GM08714 (cell line): ENCODE data around the gene PTPRN2.

Experiments
- H3K4me3 ChIP-seq: fragments of 200-500 bp; sonication (Bioruptor generic); 2 replicates; pipeline ENCODE4 v1.5.1; 2014; ENCODE audit warnings: mild to moderate bottlenecking, low read length, inconsistent platforms
- ZNF274 ChIP-seq: IDR thresholded peaks from 2 replicates; pipeline ENCODE4 v1.6.1; 2012; ENCODE audit warnings: mild to moderate bottlenecking, low read depth, low read length

Gene PTPRN2

GRCh38 chr7:158609313-158609974 lies 21.8 kb upstream of the PTPRN2 start:
- H3K4me3 ChIP-seq = no peak overlapping the region
- no peak for TF ChIP-seq ZNF274

GRCh38 chr7:158607563-158607962 lies 19.9 kb upstream of the PTPRN2 start:
- TF ChIP-seq ZNF274 = no peak
- H3K4me3 ChIP-seq = no peak overlapping the region

GRCh38 chr7:158606671-158607424 lies 19.2 kb upstream of the PTPRN2 start:
- no peak overlapping the region for H3K4me3 ChIP-seq
- no peak for TF ChIP-seq ZNF274

DNA sequence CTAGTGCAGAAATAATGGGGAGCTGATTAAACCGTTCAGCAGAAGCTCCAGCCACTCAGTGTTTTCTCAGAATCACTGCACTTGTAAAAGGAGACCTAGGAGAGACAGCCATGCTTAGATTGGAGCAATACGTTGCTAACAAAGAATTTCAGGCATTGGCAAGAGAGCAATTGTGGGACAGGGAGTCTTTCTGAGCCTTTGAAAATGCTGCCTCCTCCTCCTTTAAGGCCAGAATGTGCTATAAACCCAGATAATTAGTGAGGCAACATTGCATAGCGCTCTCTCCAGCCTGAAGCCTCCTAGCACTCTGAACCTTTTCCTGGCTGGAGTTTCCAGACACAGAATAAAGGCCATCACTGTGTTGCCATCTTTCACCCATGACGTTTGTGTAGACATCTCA lies 18.5 kb upstream of the PTPRN2 start:
- TF ChIP-seq ZNF274 = no peak
- no peak overlapping the region for H3K4me3 ChIP-seq

GRCh38 chr7:158603773-158604755 lies 16.4 kb upstream of the PTPRN2 start:
- TF ChIP-seq ZNF274 = no peak
- H3K4me3 ChIP-seq = no peak overlapping the region

- H3K4me3 ChIP-seq = no peak overlapping the region
- no peak for TF ChIP-seq ZNF274
Measured at GRCh38 chr7:158602905-158603772, 15.5 kb upstream of the PTPRN2 start.

GRCh38 chr7:158602041-158602440 lies 14.4 kb upstream of the PTPRN2 start:
- TF ChIP-seq ZNF274 = no peak
- no peak overlapping the region for H3K4me3 ChIP-seq

DNA sequence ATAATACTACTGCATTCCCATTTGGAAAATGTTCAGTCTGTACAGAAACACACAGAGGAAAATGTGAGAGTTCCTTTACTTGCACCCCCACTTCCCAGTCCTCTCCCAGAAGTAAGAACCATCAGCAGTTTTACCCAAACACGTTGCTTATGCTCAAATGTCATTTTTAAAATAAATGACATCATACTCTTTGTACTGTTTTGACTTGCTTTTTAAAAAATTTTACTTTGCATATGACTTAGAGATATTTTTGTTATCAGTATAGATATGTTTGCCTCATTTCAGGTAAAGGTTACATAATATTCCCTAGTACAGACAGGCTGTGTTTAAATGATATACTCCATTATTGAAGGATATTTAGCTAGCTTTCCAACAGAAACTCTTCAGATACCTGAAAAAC lies 13.5 kb upstream of the PTPRN2 start:
- H3K4me3 ChIP-seq = no peak overlapping the region
- TF ChIP-seq ZNF274 = no peak

GRCh38 chr7:158596745-158597144 lies 9.1 kb upstream of the PTPRN2 start:
- no peak for TF ChIP-seq ZNF274
- H3K4me3 ChIP-seq = no peak overlapping the region

GRCh38 chr7:158596309-158596708 lies 8.7 kb upstream of the PTPRN2 start:
- H3K4me3 ChIP-seq = no peak overlapping the region
- TF ChIP-seq ZNF274 = no peak

DNA sequence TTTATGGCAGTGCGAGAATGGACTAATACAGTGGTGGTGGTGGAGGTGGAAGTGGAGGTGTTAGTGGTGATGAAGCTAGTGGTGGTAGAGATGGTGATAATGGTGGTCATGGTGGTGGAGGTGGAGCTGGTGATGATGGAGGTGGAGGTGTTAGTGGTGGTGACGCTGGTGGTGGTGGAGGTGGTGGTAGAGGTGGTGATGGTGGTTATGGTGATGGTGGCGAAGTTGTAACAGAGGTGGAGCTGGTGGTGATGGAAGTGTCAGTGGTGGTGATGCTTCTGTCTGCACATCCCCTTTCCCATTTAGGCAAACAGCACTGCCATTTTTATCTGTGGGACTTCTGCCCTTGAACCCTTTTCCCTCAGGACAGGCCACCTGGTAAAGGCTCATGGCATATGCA lies 7.4 kb upstream of the PTPRN2 start:
- no peak for TF ChIP-seq ZNF274
- no peak overlapping the region for H3K4me3 ChIP-seq

DNA sequence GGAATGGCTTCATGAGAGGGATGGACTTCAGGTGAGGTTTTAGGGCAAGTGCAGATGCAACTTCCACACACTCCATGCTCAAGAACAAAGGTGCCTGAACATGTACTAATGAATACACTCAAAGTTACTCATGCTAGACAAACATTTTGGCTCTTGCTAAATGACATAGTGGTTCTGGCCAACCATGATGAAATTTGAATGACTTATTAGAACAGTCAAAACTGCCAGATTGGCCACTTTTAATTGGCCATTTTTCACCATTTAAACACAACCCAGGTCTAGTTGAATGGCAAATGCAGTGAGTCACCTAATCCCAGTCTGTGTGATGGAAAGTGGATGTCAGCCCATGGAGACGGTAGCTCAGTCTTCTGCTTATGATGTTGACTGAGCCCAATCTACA lies 4.9 kb upstream of the PTPRN2 start:
- H3K4me3 ChIP-seq = no peak overlapping the region
- no peak for TF ChIP-seq ZNF274

DNA sequence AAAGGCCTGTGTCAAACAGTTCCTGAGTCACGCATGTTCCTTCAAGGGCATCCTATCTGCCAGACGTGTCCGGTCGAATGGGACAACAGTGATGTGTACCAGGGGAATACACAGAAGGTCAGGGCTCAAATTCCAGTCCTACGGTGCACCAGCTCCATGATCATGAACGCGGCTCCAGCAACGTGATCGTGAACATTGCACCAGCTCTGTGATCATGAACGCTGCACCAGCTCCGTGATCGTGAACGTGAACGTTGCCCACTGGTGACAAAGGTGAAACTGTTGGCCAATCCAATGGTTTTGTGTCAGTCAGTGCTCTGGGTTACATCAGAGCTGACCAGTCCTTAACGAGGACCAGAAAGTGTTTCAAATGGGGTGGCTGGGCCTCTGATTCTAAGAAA lies 4.3 kb upstream of the PTPRN2 start:
- no peak for TF ChIP-seq ZNF274
- no peak overlapping the region for H3K4me3 ChIP-seq

DNA sequence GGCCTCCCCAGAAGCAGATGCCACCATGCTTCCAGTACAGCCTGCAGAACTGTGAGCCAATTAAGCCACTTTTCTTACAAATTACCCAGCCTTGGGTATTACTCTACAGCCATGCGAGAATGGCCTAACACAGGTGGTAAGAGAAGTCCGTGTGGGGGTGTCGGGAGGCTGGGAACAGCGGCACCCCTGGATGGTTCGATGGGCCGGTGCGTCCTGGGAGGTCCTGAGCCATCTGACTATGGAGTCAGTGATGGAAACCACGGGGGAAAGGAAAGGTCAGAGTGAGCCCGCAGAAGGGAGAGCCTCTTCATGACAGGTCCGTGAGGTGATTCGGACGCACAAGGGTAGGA lies 2.5 kb upstream of the PTPRN2 start:
- no peak overlapping the region for H3K4me3 ChIP-seq
- no peak for TF ChIP-seq ZNF274
